Caco-2 (cell line): Measurements from ENCODE around the gene JAG1. TPM values are rescaled to one million over a fixed set of nuclear protein-coding genes. Genes with fewer than 3 reads are reported as not detected.
A peak's percentile ranks its signal among the peaks of the same experiment; 100 is the strongest.

Experiments
- Bru-seq: library from RNA; stranded (reverse); fragments of 400-500 nt; gene quantifications from one replicate; lab custom pipeline; 2021; lab: Mats Ljungman, UMichigan
- BruChase-seq, 2 experiments: library from RNA; stranded (reverse); fragments of 400-500 nt; gene quantifications; one replicate each; lab custom pipeline; 2021; lab: Mats Ljungman, UMichigan
- BruUV-seq: library from RNA; stranded (reverse); fragments of 400-500 nt; replicated peaks from 2 replicates; lab custom pipeline; 2021; lab: Mats Ljungman, UMichigan
- CTCF ChIA-PET: fragments of 300-600 bp; sonication (Branson Sonifier 250); formaldehyde crosslinking; loops from one replicate; lab custom pipeline; 2022; ENCODE audit warnings: antibody characterized with exemption; lab: Charles Lee
- POLR2A ChIA-PET: fragments of 300-600 bp; sonication (Branson Sonifier 250); formaldehyde crosslinking; loops from one replicate; lab custom pipeline; 2022; ENCODE audit warnings: antibody characterized with exemption; lab: Charles Lee
- DNase-seq, 2 experiments: peaks; one replicate each; pipeline versions ENCODE4 v3.0.0 to v3.0.0-alpha.2; 2020 to 2022
- H3K27me3 ChIP-seq: replicated peaks from 2 replicates; pipeline ENCODE4 v1.6.0; 2011; ENCODE audit warnings: low read length; ENCODE audit not compliant: control insufficient read depth, insufficient read depth
- H3K36me3 ChIP-seq: 2 replicates; pipeline ENCODE4 v1.5.1; 2011; ENCODE audit warnings: low read length; ENCODE audit not compliant: control insufficient read depth, insufficient read depth
- H3K4me1 ChIP-seq: fragments of 250-450 bp; sonication (Bioruptor Pico); 2 replicates; pipeline ENCODE4 v1.5.1; 2020; ENCODE audit warnings: mild to moderate bottlenecking
- H3K4me3 ChIP-seq: 2 replicates; pipeline ENCODE4 v1.5.1; 2011; ENCODE audit warnings: low read depth, mild to moderate bottlenecking, control low read depth, low read length
- H3K9me3 ChIP-seq: fragments of 250-450 bp; sonication (Bioruptor Pico); 2 replicates; pipeline ENCODE4 v1.5.1; 2020; ENCODE audit warnings: mild to moderate bottlenecking, moderate library complexity
- H3K27ac Mint-ChIP-seq: one replicate; pipeline ENCODE4 v1.8.0; 2022; ENCODE audit warnings: mixed read lengths; ENCODE audit not compliant: unreplicated experiment
- H3K27me3 Mint-ChIP-seq: one replicate; pipeline ENCODE4 v1.8.0; 2022; ENCODE audit warnings: mixed read lengths; ENCODE audit not compliant: insufficient read depth, unreplicated experiment
- H3K36me3 Mint-ChIP-seq: one replicate; pipeline ENCODE4 v1.8.0; 2022; ENCODE audit warnings: mild to moderate bottlenecking, mixed read lengths; ENCODE audit not compliant: insufficient read depth, unreplicated experiment
- H3K4me1 Mint-ChIP-seq: one replicate; pipeline ENCODE4 v1.8.0; 2022; ENCODE audit warnings: low read depth, mixed read lengths; ENCODE audit not compliant: unreplicated experiment
- H3K4me3 Mint-ChIP-seq: one replicate; pipeline ENCODE4 v1.8.0; 2022; ENCODE audit warnings: mild to moderate bottlenecking, moderate library complexity, mixed read lengths; ENCODE audit not compliant: unreplicated experiment
- H3K9me3 Mint-ChIP-seq: one replicate; pipeline ENCODE4 v1.8.0; 2022; ENCODE audit warnings: mixed read lengths; ENCODE audit not compliant: unreplicated experiment
- CTCF ChIP-seq, 2 experiments: fragments of 200-600 bp in 1 of 2; IDR thresholded peaks; 1 replicate in 1 of 2; 2 replicates in 1 of 2; pipeline versions ENCODE4 v1.5.1 to v1.8.0; 2011 to 2022; ENCODE audit warnings: antibody characterized with exemption in 1 of 2, control low read depth in 1 of 2, inconsistent platforms in 1 of 2, low read depth in 1 of 2, low read length in 1 of 2, mild to moderate bottlenecking in 1 of 2, moderate library complexity in 1 of 2; ENCODE audit not compliant: insufficient read depth in 1 of 2, severe bottlenecking in 1 of 2, unreplicated experiment in 1 of 2
- intact Hi-C: fragments of 100-400 bp; cut with micrococcal nuclease; formaldehyde crosslinking; loops from one replicate; pipeline ENCODE4 v1.10.0; 2022; ENCODE audit not compliant: unreplicated experiment
- long read RNA-seq: library from polyadenylated mRNA; stranded (forward); transcript quantifications from one replicate; pipeline ENCODE4 v2.0.0, GENCODE V29; 2022
- total RNA-seq: library from RNA; stranded (reverse); gene quantifications from 2 replicates; pipeline ENCODE4 v1.2.3, GENCODE V29; 2022

JAG1 gene
- total RNA-seq (69.1 and 69.8 TPM in 2 replicates), Bru-seq, nascent RNA (percentile 97 among the genes with signal in this experiment), BruChase-seq, experiment 1, labeled RNA remaining after a 2-hour chase (percentile 96 among the genes with signal in this experiment), BruChase-seq, experiment 2, labeled RNA remaining after a 6-hour chase (percentile 91 among the genes with signal in this experiment)
- long read RNA-seq, full-length matches to known transcripts = 13 of 55 reads
- long read RNA-seq, partial matches to known transcripts = 25 of 55 reads
- long read RNA-seq, other reads (novel, unspliced or antisense) = 17 of 55 reads

GRCh38 chr20:10673842-10674683 lies at the start of gene JAG1:
Gene JAG1, minus strand, starts transcription at chr20:10673999. Its CDS starts 469 bp downstream, at chr20:10673530.
- no peaks in the 10 kb centered on the region for H3K9me3 ChIP-seq
- H3K4me3 Mint-ChIP-seq = peak within 1 kb of the TSS; percentile 100
- H3K36me3 ChIP-seq = peaks cover 4% of the 10 kb centered on the region; the same call in 1 of the 2 replicates
- peak within 1 kb of the TSS; percentile 98 for H3K27ac Mint-ChIP-seq
- CTCF ChIA-PET = interaction anchor here (0.6 to 1.6 kb wide), 11 partner anchors 10 to 1020 kb away, joined by 3 to 7 read pairs (median 4); no protein-coding TSS in a partner anchor
- no TSS peak for BruUV-seq
- peaks cover 51% of the 10 kb centered on the region for H3K36me3 Mint-ChIP-seq
- intact Hi-C loops = loop anchor here (1.0 to 10.0 kb wide), 12 partner anchors 14 to 781 kb away; partner anchors contain the start of gene MKKS
- no peaks in the 10 kb centered on the region for H3K27me3 ChIP-seq
- H3K4me1 Mint-ChIP-seq = peaks cover 14% of the 10 kb centered on the region
- POLR2A ChIA-PET = interaction anchor here (0.6 to 2.0 kb wide), 10 partner anchors 9 to 593 kb away, joined by 3 to 14 read pairs (median 3); no protein-coding TSS in a partner anchor
- peak; percentile 98 to 99 for DNase-seq
- peak within 1 kb of the TSS; percentile 97 for H3K4me3 ChIP-seq
- H3K9me3 Mint-ChIP-seq = no peaks in the 10 kb centered on the region
- peaks cover 2% of the 10 kb centered on the region for H3K27me3 Mint-ChIP-seq
- TF ChIP-seq CTCF (IDR thresholded peaks at IDR 0.05; ENCODE audit: insufficient read depth in 1 of 2, low read depth in 1 of 2, low read length in 1 of 2, severe bottlenecking in 1 of 2, unreplicated experiment in 1 of 2) = no peak
- H3K4me1 ChIP-seq = peaks cover under 1% of the 10 kb centered on the region; the same call in 1 of the 2 replicates

GRCh38 chr20:10721976-10722375 lies 48.2 kb upstream of the JAG1 start:
- Mint-ChIP-seq H3K4me3 (no peak overlapping the region), H3K9me3 (no peaks in the 10 kb centered on the region), H3K4me1 (peaks cover 26% of the 10 kb centered on the region), H3K27ac (no peak overlapping the region), H3K27me3 (no peaks in the 10 kb centered on the region), H3K36me3 (no peaks in the 10 kb centered on the region)
- CTCF ChIA-PET = no interaction called here
- Histone ChIP-seq H3K27me3 (no peaks in the 10 kb centered on the region), H3K4me3 (no peak overlapping the region), H3K36me3 (no peaks in the 10 kb centered on the region), H3K9me3 (no peaks in the 10 kb centered on the region), H3K4me1 (peaks cover 27% of the 10 kb centered on the region)
- POLR2A ChIA-PET = no interaction called here
- no TSS peak for BruUV-seq
- TF ChIP-seq CTCF (IDR thresholded peaks at IDR 0.05; ENCODE audit: insufficient read depth in 1 of 2, low read depth in 1 of 2, low read length in 1 of 2, severe bottlenecking in 1 of 2, unreplicated experiment in 1 of 2) = no peak
- no peak for DNase-seq
- intact Hi-C loops = no loop called here
